H1 (cell line): ENCODE data around the gene MIER2. TPM values are rescaled to one million over a fixed set of nuclear protein-coding genes. Genes with fewer than 3 reads are reported as not detected.

Source experiments
- CTBP2 ChIP-seq: IDR thresholded peaks from 2 replicates; pipeline ENCODE4 v1.7.0; 2011; ENCODE audit warnings: borderline replicate concordance, mild to moderate bottlenecking, moderate library complexity, mixed read lengths, low read length; ENCODE audit not compliant: insufficient read depth, insufficient read length
- SP1 ChIP-seq: IDR thresholded peaks from 2 replicates; pipeline ENCODE4 v1.6.1; 2011; ENCODE audit warnings: low read depth, low read length
- SRF ChIP-seq: IDR thresholded peaks from 2 replicates; pipeline ENCODE4 v1.6.1; 2011; ENCODE audit warnings: mild to moderate bottlenecking, low read depth, low read length, moderate library complexity
- TAF1 ChIP-seq: IDR thresholded peaks from 2 replicates; pipeline ENCODE4 v1.6.1; 2011; ENCODE audit warnings: mild to moderate bottlenecking, low read depth, low read length
- polyA plus RNA-seq, 7 experiments: library from polyadenylated mRNA; depleted of rRNA in 3 of 7; stranded (reverse) in 5 of 7; unstranded in 2 of 7; fragments of >200 nt in 5 of 7; fragments of 200-250 nt in 2 of 7; gene quantifications; 1 replicate in 5 of 7; 2 replicates in 1 of 7; 4 replicates in 1 of 7; pipeline versions ENCODE4 v1.2.1 to v1.2.3, GENCODE V29; 2011 to 2013; ENCODE audit warnings: missing spikeins in 2 of 7, mixed read lengths in 2 of 7
- total RNA-seq: library from RNA; stranded (reverse); fragmentation: NEBNext Ultra II Directional; extraction: Animal tissue kit (Norgen Biotek cat#: 25700); gene quantifications from 2 replicates; pipeline ENCODE4 v1.2.1, GENCODE V29; 2021
- TF ChIP-seq, protein P1 (sequence below): IDR thresholded peaks from 2 replicates; pipeline ENCODE4 v1.6.1; 2012; ENCODE audit warnings: inconsistent platforms

MIER2 gene
- total and polyA plus RNA-seq, 2 of the 8 experiments (the other 6 are each of a cell fraction or from before 2014, with no cell fraction given), result 30.3 to 48.3 TPM

DNA sequence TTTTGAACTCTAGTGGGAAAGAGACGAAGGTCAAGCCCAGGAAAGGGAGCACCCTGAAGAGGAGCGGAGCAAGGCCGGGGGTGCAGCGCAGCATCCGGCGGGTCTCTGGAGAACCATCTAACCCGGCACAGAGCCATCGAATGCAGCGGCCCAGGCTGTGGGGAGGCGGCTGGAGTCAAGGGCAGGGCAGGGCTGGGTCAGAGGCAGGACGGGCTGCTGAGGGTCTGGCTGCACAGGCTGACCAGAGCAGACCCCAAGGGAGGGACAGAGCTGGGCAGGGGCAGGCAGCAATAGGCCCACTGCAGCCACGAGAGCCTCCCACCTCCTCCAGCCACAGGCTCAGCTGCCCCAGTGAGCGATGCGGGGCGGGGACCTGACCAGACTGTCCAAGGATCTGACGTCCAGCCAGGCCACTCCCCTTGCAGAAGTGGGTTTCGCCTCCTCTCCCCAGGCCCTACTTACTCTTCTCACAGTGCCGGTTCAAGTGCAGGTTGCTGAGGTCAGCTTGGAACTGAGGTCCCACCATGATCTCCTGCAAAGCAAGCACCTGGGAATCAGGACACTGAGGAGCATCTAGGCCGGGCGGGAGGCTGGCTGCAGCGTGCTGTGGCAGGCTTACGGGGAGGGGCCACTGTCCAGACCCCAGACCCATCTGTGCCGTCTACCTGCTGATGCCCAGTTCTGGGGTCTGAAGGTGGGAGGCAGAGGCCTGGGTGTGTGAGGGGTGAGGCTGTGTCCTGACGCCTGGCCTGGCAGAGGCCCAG is 19.2 kb downstream of the MIER2 start (continued):
- TF ChIP-seq, protein P1, sequence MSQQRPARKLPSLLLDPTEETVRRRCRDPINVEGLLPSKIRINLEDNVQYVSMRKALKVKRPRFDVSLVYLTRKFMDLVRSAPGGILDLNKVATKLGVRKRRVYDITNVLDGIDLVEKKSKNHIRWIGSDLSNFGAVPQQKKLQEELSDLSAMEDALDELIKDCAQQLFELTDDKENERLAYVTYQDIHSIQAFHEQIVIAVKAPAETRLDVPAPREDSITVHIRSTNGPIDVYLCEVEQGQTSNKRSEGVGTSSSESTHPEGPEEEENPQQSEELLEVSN, result no peak
- TF ChIP-seq SRF (no peak), SP1 (no peak), CTBP2 (no peak), TAF1 (no peak)
